Nasal cavity respiratory epithelium epithelial cell of viscerocranial mucosa (primary cell): ENCODE results near the gene SELENOM. TPM values are rescaled to one million over a fixed set of nuclear protein-coding genes. Genes with fewer than 3 reads are reported as not detected.

Source experiments
- total RNA-seq: library from RNA; depleted of rRNA; stranded (reverse); fragments of >200 nt; gene quantifications from 2 replicates; pipeline ENCODE4 v1.2.3, GENCODE V29; 2014

The SELENOM gene
- 17.4 and 47.8 TPM in 2 replicates for total RNA-seq

GRCh38 chr22:31107178-31107893 is at the start of gene SELENOM:
Gene SELENOM, minus strand, starts transcription at chr22:31107568. Its CDS starts 63 bp downstream, at chr22:31107505.

GRCh38 chr22:31139866-31140716 is 32.7 kb upstream of the SELENOM start, which contains the start of gene PLA2G3:
Gene PLA2G3, minus strand, starts transcription at chr22:31140508. Its CDS starts 154 bp downstream, at chr22:31140354.

GRCh38 chr22:31122532-31123291 is 15.3 kb upstream of the SELENOM start, which contains the start of gene INPP5J:
Gene INPP5J, plus strand, starts transcription at chr22:31122966. Its CDS starts 49 bp downstream, at chr22:31123015.

GRCh38 chr22:31080848-31081649 is 26.3 kb downstream of the SELENOM start, which contains the start of gene SMTN:
Gene SMTN, plus strand, starts transcription at chr22:31081318. Its CDS starts 1,941 bp downstream, at chr22:31083259.

Other genes starting within 250 kb of the SELENOM start
- 16.7 and 33.3 TPM in 2 replicates for gene MORC2, start 138.8 kb downstream of the SELENOM start, total RNA-seq
- 40.0 and 87.4 TPM in 2 replicates for gene TUG1, start 138.3 kb downstream of the SELENOM start, total RNA-seq
- 25.7 and 48.5 TPM in 2 replicates for gene SMTN, start 26.2 kb downstream of the SELENOM start, total RNA-seq
- 0.34 and 1.1 TPM in 2 replicates for gene INPP5J, start 15.4 kb upstream of the SELENOM start, total RNA-seq
- under 0.01 TPM in 1 of 2 replicates, not detected in the other for gene PLA2G3, start 32.9 kb upstream of the SELENOM start, total RNA-seq
- gene RNF185, start 52.6 kb upstream of the SELENOM start, total RNA-seq, result 57.7 and 74.5 TPM in 2 replicates
- gene LIMK2, start 104.7 kb upstream of the SELENOM start, total RNA-seq, result 229 and 250 TPM in 2 replicates
- gene PIK3IP1, start 184.9 kb upstream of the SELENOM start, total RNA-seq, result 6.8 and 25.0 TPM in 2 replicates
- gene PATZ1, start 238.8 kb upstream of the SELENOM start, total RNA-seq, result 7.2 and 9.6 TPM in 2 replicates